ENCODE data around the gene EXOSC10. TPM values are rescaled to one million over a fixed set of nuclear protein-coding genes. Genes with fewer than 3 reads are reported as not detected.
"Not testable (repeated sequence)": the region's sequence is repeated elsewhere in the genome, so short reads cannot be mapped to it uniquely, and the experiment has no call there.

EXOSC10 gene
- polyA plus RNA-seq, 1 donor from 2014 or later = 115 TPM

DNA sequence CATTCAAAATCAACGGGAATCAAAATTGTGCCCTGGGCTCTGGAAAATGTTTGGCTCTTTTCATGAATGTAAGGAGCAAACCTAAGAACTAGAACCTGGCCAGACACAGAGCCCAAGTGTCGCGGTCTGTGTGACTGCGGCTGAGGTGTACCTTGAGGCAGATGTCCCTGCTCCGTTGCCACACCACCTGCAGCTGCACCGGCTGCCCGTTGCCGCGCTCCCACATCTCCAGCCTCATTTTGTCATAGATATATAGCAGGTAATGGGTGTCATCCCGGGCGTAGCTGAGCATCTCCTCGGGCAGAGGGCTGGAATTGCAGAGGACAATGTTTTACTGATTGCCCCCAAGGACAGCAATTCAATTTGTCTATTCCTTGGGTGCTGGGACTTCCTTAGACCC, 18.7 kb downstream of the EXOSC10 start:
- Histone ChIP-seq H2AFZ (ENCODE audit: low read depth, low read length) (no peak overlapping the region), H3K9me2 (ENCODE audit: insufficient read depth, low read length) (no peaks in the 10 kb centered on the region), H3K9ac (ENCODE audit: low read length) (no peak overlapping the region), H3F3A (ENCODE audit: insufficient read depth, low read length, poor library complexity, severe bottlenecking) (no peaks in the 10 kb centered on the region), H3K9me3 (ENCODE audit: low read length) (no peaks in the 10 kb centered on the region), H3K27ac (ENCODE audit: low read length) (no peak overlapping the region), H3K36me3 (ENCODE audit: insufficient read depth, low read length) (no peaks in the 10 kb centered on the region), H3K79me2 (replicated peaks; ENCODE audit: insufficient read depth, low read length) (no peaks in the 10 kb centered on the region), H4K20me1 (ENCODE audit: insufficient read depth) (no peaks in the 10 kb centered on the region), H3K4me2 (ENCODE audit: low read length) (no peak overlapping the region), H3K27me3 (ENCODE audit: insufficient read depth, low read depth, low read length) (no peaks in the 10 kb centered on the region), H3K4me3 (ENCODE audit: low read length) (no peak overlapping the region)
- TF ChIP-seq SMC3 (conservative IDR thresholded peaks at IDR 0.05; ENCODE audit: poor library complexity) (no peak), RAD21 (conservative IDR thresholded peaks at IDR 0.05) (no peak), TAF1 (IDR thresholded peaks at IDR 0.05; ENCODE audit: low read depth) (no peak), CTCF (IDR thresholded peaks at IDR 0.05; ENCODE audit: poor library complexity, severe bottlenecking) (no peak), EP300 (conservative IDR thresholded peaks at IDR 0.05; ENCODE audit: poor library complexity, severe bottlenecking) (no peak), EZH2 (IDR thresholded peaks at IDR 0.05; ENCODE audit: borderline replicate concordance, insufficient read depth, low read length, poor library complexity, severe bottlenecking) (no peak), MXI1 (conservative IDR thresholded peaks at IDR 0.05; ENCODE audit: poor library complexity, severe bottlenecking) (no peak), POLR2AphosphoS5 (IDR thresholded peaks at IDR 0.05) (no peak)
- TF ChIP-seq, protein P1, sequence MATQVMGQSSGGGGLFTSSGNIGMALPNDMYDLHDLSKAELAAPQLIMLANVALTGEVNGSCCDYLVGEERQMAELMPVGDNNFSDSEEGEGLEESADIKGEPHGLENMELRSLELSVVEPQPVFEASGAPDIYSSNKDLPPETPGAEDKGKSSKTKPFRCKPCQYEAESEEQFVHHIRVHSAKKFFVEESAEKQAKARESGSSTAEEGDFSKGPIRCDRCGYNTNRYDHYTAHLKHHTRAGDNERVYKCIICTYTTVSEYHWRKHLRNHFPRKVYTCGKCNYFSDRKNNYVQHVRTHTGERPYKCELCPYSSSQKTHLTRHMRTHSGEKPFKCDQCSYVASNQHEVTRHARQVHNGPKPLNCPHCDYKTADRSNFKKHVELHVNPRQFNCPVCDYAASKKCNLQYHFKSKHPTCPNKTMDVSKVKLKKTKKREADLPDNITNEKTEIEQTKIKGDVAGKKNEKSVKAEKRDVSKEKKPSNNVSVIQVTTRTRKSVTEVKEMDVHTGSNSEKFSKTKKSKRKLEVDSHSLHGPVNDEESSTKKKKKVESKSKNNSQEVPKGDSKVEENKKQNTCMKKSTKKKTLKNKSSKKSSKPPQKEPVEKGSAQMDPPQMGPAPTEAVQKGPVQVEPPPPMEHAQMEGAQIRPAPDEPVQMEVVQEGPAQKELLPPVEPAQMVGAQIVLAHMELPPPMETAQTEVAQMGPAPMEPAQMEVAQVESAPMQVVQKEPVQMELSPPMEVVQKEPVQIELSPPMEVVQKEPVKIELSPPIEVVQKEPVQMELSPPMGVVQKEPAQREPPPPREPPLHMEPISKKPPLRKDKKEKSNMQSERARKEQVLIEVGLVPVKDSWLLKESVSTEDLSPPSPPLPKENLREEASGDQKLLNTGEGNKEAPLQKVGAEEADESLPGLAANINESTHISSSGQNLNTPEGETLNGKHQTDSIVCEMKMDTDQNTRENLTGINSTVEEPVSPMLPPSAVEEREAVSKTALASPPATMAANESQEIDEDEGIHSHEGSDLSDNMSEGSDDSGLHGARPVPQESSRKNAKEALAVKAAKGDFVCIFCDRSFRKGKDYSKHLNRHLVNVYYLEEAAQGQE (IDR thresholded peaks at IDR 0.05; ENCODE audit: borderline replicate concordance) = no peak

DNA sequence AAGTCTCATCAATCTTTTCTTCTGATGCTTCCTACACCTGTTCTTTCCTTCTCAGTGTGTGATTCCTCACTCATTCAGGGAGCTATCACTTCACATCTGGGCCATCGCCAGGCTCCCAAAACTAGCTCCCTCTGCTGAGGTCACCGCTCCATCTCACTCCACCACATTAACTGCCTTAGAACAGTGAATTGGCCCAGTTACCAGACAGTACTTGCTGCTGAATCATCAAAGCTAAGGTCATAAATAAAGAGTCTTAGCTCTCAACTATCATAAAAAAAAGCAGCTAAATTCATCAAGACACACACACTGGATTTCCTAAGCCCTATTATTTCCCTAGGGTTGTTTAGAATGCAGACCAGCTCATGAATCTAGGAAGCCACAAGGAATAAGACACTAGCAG, 21.0 kb downstream of the EXOSC10 start:
- H3K9ac ChIP-seq (ENCODE audit: low read length) = no peak overlapping the region
- no peaks in the 10 kb centered on the region for H3K36me3 ChIP-seq (ENCODE audit: insufficient read depth, low read length)
- H3K9me3 ChIP-seq (ENCODE audit: low read length) = no peaks in the 10 kb centered on the region
- H3K4me2 ChIP-seq (ENCODE audit: low read length) = no peak overlapping the region
- no peaks in the 10 kb centered on the region for H3K79me2 ChIP-seq (replicated peaks; ENCODE audit: insufficient read depth, low read length)
- H3K9me2 ChIP-seq (ENCODE audit: insufficient read depth, low read length) = no peaks in the 10 kb centered on the region
- H2AFZ ChIP-seq (ENCODE audit: low read depth, low read length) = no peak overlapping the region
- TF ChIP-seq TAF1 (IDR thresholded peaks at IDR 0.05; ENCODE audit: low read depth) (no peak), POLR2AphosphoS5 (IDR thresholded peaks at IDR 0.05) (no peak), MXI1 (conservative IDR thresholded peaks at IDR 0.05; ENCODE audit: poor library complexity, severe bottlenecking) (no peak), CTCF (IDR thresholded peaks at IDR 0.05; ENCODE audit: poor library complexity, severe bottlenecking) (no peak), RAD21 (conservative IDR thresholded peaks at IDR 0.05) (no peak), SMC3 (conservative IDR thresholded peaks at IDR 0.05; ENCODE audit: poor library complexity) (no peak), EP300 (conservative IDR thresholded peaks at IDR 0.05; ENCODE audit: poor library complexity, severe bottlenecking) (no peak), EZH2 (IDR thresholded peaks at IDR 0.05; ENCODE audit: borderline replicate concordance, insufficient read depth, low read length, poor library complexity, severe bottlenecking) (no peak)
- TF ChIP-seq, protein P1 (IDR thresholded peaks at IDR 0.05; ENCODE audit: borderline replicate concordance) = no peak
- H4K20me1 ChIP-seq (ENCODE audit: insufficient read depth) = no peaks in the 10 kb centered on the region
- no peak overlapping the region for H3K4me3 ChIP-seq (ENCODE audit: low read length)
- H3F3A ChIP-seq (ENCODE audit: insufficient read depth, low read length, poor library complexity, severe bottlenecking) = no peaks in the 10 kb centered on the region
- H3K27ac ChIP-seq (ENCODE audit: low read length) = no peak overlapping the region
- H3K27me3 ChIP-seq (ENCODE audit: insufficient read depth, low read depth, low read length) = no peaks in the 10 kb centered on the region

DNA sequence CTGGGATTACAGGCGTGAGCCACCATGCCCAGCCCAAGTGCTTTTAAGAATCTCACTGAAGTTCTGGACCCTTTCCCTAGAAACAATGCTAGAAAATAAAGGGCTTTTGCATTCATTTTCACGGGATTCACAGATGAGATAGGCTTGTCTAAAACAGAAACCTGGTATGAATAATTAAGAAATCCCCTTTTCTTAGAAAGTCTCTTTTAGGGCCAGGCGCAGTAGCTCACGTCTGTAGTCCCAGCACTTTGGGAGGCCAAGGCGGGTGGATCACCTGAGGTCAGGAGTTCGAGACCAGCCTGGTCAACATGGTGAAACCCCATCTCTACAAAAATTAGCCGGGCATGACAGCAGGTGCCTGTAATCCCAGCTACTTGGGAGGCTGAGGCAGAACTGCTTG, 26.3 kb downstream of the EXOSC10 start:
- H3F3A ChIP-seq (ENCODE audit: insufficient read depth, low read length, poor library complexity, severe bottlenecking); H3K4me3 ChIP-seq (ENCODE audit: low read length); H3K9ac ChIP-seq (ENCODE audit: low read length); H4K20me1 ChIP-seq (ENCODE audit: insufficient read depth); H3K4me2 ChIP-seq (ENCODE audit: low read length); H3K36me3 ChIP-seq (ENCODE audit: insufficient read depth, low read length); H3K9me3 ChIP-seq (ENCODE audit: low read length); H2AFZ ChIP-seq (ENCODE audit: low read depth, low read length); H3K79me2 ChIP-seq (replicated peaks; ENCODE audit: insufficient read depth, low read length); H3K9me2 ChIP-seq (ENCODE audit: insufficient read depth, low read length); H3K27me3 ChIP-seq (ENCODE audit: insufficient read depth, low read depth, low read length); H3K27ac ChIP-seq (ENCODE audit: low read length): not testable (repeated sequence)
